Measurements from ENCODE around the gene AIRE.
A peak's percentile ranks its signal among the peaks of the same experiment; 100 is the strongest.

DNA sequence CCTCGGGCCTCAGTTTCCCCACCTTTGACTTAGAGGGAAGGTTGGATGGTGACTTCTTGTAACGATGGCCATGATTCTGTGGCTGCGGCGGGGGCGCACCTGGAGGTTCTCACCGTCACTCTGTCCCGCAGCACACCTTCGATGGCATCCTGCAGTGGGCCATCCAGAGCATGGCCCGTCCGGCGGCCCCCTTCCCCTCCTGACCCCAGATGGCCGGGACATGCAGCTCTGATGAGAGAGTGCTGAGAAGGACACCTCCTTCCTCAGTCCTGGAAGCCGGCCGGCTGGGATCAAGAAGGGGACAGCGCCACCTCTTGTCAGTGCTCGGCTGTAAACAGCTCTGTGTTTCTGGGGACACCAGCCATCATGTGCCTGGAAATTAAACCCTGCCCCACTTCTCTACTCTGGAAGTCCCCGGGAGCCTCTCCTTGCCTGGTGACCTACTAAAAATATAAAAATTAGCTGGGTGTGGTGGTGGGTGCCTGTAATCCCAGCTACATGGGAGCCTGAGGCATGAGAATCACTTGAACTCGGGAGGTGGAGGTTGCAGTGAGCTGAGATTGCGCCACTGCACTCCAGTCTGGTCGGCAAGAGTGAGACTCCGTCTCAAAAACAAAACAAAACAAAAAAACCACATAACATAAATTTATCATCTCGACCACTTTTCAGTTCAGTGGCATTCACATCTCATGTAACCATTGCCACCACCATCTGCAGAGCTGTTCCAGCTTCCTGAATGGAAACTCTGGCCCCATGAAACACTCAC lies 12.0 kb downstream of the AIRE start:
- TF ChIP-seq EZH2 (IDR thresholded peaks at IDR 0.05; ENCODE audit: borderline replicate concordance, low read length), result no peak
- TF ChIP-seq, protein P1, sequence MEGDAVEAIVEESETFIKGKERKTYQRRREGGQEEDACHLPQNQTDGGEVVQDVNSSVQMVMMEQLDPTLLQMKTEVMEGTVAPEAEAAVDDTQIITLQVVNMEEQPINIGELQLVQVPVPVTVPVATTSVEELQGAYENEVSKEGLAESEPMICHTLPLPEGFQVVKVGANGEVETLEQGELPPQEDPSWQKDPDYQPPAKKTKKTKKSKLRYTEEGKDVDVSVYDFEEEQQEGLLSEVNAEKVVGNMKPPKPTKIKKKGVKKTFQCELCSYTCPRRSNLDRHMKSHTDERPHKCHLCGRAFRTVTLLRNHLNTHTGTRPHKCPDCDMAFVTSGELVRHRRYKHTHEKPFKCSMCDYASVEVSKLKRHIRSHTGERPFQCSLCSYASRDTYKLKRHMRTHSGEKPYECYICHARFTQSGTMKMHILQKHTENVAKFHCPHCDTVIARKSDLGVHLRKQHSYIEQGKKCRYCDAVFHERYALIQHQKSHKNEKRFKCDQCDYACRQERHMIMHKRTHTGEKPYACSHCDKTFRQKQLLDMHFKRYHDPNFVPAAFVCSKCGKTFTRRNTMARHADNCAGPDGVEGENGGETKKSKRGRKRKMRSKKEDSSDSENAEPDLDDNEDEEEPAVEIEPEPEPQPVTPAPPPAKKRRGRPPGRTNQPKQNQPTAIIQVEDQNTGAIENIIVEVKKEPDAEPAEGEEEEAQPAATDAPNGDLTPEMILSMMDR (conservative IDR thresholded peaks at IDR 0.05 in 1 of 2, IDR thresholded peaks at IDR 0.05 in 1 of 2; ENCODE audit: extremely low read depth in 1 of 2, insufficient read depth in 1 of 2, low read depth in 1 of 2, low read length in 2 of 2), result peak; percentile 62 to 89

All from mammary epithelial cell (primary cell).